ENCODE results near the gene CREB3L1.
A peak's percentile ranks its signal among the peaks of the same experiment; 100 is the strongest.

Gene CREB3L1

DNA sequence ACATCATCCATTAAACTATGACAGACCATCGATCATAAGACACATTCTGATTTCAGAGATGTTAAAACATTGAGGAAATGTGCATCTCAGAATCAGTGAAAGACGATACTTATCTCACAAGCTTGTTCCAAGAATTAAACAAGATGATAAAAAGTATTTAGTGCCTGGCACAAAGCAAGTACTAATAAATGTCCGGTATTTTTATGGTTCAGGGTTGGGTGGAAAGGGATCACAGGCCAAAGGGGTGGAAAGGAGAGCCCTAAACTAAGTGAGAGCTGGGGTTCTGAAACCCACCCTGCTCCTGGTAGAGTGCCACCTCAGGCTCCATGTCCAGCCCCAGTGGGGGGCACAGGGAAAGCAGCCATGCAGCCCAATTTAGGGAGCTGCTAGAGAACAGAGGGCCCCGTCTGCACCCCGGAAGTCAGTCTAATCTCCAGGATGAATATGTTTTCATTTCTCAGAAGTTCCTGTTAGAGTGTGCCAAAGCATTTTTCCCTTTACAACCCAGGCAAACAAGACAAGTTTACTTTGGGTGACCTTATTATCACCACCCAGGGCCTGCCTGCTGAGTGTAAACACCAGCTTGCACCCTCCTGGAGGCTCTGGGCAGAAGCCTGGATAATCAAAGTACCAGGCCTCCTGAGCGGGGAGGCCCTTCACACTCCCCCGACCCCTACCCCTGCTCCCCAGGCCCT is 3.8 kb upstream of the CREB3L1 start:
- no peak for DNase-seq

DNA sequence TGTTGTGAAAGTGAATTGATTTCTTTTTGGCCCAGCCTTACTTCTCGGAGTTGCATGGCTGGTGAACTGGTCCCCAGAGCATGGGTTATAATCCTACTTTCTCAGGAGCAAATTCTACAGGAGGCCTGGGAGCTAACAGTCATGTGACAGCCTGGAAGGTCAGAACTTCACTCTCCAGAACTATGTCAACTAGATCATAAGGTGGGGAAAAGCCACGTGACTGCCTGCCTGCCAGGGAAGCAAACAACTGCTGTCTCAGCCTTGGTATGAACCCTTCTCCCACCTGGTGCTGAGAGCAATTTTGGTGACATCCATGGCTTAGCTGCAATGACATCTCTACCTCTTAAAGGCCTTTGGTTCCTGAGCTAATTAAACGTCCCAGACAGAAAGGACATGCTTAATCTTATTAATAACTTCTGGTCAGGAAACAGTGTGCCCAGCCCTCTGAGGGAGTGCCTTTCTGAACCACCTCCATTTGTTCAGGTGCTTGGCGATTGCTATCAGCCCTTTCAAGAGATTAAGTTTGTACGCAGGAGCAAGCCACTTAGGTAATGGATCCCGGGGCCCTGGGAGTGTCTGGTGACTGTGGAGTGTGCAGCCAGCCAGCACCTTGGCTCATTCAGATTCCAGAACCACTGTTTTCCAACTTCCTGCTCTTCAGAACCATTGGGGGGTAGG is 1.4 kb upstream of the CREB3L1 start:
- no peak for DNase-seq

DNA sequence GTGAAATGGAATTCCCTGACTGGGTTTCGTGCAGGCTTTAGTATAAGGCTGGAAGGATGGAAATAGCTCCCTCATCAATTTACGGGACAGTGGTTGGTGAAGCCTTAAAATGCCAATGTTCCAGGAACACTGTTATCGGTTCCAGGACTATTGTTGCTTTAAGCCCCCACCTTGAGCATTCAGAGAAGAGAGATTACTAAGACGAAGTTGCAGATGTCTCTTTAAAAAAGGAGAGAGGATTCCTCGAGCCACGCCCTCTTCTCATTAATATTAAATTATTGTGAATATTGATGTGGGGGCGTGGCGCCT is 195 bp upstream of the CREB3L1 start:
- DNase-seq, result peak; percentile 36

DNA sequence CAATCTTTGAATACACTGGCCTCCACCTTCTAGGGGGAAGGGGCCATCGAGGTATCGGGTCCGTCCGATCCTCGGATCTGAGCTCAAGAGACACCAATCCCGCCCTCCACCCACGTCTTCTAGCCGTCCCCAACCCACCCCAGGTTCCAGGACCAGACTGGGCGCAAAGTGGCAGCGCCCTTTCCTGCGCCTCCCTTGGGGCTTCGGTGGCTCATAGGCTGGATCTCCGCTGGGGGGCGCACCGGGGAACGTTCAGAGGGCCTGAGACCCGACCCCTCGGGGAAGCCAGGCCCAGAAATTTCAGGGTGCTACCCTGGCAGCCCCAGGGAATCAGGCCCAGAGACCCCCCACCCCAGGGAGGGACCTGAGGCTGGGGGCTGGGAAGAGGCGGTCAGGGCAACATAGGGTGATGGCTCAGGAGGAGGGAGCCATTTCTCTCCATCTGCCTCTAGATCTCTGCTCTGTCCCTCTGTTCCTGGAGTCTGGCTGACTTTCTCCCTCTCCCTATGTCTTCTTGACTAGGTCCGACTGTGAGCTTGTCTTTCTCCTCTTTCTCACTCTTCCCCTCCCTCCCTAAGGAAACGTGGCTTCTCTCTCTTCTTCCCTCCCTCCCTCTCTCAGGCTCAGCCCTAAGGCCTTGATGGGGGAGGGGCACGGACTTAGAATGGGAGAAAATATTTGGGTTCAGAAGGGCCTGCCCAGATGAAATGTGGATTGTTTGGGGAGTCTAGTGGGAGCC is 1.1 kb downstream of the CREB3L1 start:
- no peak for DNase-seq

DNA sequence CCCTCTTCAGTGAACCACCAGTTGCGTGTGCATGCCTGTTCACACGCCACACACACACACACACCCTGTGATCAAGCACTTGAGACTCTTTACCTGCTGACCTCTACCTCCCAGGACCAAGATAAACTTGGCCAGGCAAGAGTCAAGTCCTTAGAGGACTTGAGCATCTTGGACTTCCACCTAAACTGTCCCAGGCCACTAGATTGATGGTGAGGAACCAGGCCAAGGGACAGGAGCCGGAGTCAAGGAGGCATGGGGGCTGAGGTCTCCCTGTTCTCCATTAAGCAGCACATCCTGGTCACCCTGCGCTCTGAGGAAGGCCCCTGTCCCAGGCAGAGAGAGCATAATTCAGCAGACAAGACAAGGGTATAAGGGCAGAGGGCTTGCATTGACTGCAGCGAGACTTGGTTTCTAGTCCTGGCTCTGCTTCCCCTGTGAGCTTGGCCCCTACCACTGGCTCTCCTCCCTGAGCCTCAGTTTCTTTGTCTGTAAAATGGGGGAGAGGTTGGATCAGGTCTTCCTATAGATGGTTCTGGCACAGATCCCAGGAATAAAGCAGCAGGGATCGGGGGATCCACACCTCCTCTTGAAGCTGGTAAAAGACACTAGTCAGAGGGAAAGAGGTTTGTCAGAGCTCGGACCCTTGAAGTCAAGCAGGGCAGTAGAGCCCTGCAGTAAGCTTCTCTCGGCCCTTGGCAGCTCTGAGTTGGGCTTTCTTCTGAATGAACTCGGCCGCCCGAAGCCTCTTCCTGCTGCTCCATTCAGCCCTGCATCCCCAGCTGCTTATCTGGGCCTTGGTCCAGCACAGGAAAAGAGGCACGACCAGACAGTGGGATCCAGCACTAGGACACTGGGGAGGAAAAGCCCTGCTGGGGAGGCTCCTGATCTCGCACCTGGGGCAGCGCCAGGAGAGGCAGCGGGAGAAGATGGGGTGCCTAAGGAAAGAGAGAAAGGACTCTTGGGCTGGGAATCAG is 2.0 kb downstream of the CREB3L1 start:
- no peak for DNase-seq

DNA sequence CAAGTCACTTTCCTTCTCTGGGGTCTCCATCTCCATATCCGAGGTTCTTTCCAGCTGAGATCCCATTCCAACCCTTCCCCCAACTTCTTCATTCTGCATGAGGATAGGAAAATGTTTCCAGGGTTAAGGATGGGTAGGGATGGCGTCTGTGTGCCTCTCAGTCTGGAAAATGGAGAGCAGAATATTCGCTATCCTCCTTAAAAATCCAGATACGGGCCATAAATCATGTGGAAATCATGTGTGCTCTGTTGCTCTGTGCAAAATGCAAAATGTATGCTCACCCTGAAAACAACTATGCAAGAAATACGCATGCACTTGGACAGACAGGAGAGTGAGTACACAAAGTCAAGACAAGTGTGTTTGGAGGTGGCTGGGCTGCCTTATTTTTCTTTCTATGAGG is 3.2 kb downstream of the CREB3L1 start:
- DNase-seq, result no peak

DNA sequence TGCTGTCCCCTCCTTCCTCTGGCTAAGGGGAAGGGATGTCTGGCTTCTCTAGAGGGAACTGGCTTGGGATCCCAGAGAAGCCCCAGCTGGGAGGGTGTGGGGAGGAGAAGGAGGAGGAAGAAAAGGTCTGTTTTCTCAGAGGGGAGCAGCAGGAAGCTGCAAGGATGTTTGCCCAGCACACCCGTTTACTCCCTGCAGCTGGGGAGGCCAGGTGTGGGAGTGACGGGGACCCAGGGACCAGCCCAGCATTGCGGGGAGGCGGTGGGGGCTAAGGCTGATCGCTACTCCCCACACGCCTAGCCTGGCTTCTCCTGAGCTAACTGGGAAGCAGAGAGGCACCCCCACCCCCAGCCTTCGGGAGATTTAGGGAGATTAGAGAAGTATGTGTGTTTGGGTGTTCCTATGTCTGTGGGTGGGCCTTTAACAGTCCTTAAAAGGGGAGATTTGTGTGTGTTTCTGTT is 3.9 kb downstream of the CREB3L1 start:
- no peak for DNase-seq

DNA sequence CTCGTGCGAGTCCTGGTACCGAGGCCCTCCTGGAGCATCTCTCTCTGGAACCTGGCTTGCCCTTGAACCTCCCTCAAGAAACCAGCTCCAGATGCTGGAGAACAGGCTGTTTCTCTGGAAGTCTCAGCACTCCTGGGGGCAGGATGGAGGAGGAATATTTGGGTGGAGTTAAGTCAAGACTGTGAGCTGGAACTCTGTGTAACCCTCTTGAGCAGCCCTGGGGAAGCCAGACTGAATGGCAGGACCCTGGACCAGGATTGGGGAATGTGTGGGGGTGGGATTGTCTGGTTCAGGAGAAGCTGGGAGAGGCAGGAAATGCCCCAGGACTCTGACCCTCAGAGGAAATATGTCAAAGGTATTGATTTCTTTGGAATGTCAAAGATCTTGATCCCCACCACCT is 7.7 kb downstream of the CREB3L1 start:
- no peak for DNase-seq

DNA sequence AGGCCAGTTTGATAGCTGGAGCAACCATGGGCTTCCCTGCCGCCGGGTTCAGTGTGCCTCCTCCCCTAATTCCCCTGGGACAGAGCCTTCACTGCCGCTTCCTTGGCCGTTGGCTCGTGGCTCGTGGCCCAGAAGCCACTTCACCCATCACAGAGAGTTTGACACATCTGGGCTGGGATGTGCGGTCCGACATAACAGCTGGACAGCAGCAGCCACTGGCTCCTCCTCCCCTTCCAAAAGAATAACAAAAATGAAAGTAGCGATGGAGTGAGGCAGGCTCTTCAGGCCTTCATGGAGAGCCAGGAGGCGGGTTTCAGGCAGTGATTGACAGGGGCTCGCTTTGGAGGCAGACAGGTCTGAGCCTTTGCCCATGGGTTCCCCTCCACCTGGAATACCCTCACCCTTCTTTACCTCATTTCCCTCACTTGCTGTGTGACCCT is 8.2 kb downstream of the CREB3L1 start:
- no peak for DNase-seq

DNA sequence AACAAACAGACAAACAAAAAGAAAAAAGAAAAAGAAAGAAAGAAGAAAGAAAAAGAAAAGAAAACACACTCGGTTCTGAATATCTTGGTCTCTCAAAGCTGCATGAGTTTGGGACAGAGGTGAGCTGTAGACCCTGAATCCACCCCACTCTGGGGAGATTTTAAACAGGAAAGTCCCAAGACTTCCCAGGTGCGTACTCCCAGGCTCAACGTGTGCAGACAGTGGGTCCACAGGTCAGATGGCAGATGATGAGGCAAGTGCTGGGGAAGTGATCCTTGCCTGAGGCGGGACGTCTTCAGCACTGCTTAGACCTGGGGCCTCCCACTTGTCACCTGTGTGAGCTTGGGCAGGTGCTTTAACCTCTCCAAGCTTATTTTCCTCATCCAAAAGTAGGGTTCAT is 9.3 kb downstream of the CREB3L1 start:
- no peak for DNase-seq

DNA sequence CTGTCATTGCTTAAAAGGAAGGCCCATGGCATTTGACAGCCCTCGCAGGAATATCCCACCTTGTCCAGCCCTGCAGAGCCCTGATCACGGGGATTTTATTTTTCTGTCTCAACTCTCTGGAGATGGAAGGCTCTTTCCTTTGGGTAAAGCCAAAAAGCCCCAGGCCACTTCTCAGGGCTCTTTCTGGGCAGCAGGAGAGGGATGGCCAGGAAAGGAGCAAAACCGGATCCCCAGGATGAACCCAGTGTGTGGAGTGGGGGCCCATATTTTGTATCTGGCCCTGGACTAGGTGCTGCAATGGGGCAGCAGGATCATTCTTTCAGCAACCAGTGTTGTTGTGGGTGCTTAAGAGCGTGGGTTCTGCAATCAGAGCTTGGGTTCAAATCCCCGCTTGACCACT is 11.0 kb downstream of the CREB3L1 start:
- DNase-seq, result no peak

DNA sequence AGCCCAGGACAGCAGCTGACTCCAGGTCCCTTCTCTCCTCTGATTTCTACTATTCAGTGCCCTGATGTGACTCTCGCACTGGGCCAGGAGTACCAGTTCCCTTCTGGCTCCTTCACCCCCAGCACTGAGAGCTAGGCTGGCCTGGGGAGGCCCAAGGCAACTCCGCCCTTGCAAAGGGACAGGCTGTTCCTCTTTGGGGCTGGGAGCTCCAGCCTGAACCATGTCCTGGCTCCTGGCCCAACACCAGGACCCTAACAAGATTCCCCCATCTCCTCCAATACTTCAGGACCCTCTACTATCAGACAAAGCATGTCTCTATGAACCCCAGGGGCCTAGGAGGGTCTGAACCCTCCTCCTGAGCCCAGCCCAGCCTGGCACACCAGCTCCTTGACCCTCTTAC is 12.5 kb downstream of the CREB3L1 start:
- DNase-seq, result no peak

DNA sequence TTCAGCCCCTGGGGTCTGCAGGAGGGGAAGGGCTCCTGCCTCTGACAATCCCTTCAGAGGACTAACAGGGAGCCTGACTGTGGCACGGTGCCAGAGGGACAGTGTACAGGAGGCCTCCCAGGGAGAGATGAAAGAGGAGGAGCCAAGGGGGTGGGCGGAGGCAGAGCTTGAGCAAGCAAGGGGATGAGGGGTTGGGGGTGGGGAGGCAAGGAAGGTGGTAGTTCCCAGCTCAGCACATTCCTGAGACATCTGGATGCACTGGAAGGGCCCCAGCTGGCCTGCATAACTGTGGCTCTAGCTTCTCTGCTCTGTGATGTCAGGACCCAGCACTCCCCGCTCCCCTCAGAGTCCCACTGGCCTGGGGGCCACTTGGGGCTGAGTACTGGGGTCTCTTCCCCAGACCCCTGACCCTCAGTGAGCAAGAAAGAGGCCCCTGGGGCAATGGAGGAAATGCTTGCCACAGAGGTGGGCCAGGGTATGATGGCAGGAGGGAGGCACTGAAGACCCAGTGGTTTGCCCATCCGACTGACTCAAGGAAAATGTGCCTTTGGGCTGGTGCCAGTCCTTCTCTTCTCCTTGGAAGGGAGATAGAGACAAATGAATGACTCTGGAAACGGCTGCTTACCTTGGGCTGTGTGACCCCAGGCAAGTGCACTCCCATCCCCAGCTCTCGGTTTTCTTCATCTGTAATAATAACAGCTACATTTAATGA is 13.3 kb downstream of the CREB3L1 start:
- DNase-seq, result peak; percentile 86

DNA sequence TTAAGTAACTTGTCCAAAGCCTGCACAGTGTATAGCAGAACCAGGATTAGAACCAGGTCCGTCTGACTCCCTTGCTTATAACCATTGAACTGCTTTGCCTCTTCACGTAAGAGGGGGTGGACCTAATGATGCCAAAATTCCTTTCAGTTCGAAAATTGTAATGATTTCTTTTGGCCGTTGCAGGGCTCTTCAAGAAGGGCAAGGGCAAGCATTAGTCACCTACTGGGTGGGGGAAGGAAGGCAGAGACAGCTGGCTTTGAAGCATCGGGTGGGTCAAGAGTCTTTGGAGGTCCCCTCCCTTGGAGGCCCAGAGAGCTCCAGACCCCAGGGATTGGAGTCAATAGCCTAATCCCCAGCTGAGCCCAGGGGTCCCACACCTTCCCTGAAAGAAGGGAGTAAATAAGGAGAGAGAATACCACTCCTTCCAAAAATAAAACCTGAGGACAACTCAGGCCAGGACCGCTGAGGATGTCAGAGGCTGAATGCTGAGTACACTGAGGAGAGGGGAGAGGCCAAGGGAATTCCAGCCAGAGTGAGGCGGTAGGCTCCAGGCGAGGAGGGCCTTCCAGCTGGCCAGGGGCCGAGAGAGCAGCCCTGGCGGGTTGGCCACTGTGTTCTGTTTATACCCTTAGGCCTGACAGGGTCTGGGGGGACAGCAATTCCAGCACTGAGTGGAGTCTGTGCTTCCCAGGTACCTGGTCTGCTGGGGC is 14.1 kb downstream of the CREB3L1 start:
- DNase-seq, result no peak

DNA sequence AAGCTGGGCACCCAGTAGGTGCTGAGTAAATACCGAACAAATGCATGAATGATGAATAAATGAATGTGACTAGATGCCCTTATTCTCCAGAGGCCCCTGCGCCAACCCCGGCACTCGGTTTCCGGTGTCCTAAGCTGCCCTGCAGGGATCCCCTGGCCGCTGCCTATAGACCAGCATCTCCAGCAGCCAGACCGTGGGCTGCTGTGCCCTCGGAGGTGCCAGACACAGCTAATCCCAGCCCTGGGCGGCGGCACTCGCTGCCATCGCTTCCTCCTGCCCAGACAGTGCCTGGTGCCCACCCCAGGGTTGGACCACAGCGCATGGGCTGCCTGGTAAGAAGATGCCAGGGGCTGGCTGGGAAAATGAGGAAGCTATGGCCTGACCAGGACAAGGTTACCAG is 15.6 kb downstream of the CREB3L1 start:
- no peak for DNase-seq

DNA sequence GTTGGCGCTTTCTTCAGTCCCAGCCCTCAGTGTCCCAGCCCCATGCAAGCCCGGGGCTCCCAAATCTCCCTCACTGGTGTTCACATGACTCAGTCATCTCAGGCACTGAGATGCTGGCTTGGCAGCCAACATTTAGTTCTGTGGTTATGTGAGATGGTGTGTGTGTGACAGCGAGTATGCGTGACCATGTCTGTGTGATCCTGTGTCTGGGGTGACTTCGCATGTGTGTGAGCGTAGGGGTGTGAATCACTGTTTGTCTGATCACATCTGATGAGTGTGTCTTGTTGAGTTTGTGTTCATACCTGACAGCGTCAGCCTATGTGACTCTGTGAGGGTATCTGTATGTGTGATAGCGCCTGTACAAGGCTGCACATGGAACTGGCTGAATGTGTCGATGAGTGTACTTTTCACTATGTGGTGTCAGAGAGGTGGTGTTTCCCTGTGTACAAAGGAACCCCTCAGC is 16.2 kb downstream of the CREB3L1 start:
- DNase-seq, result peak; percentile 26

DNA sequence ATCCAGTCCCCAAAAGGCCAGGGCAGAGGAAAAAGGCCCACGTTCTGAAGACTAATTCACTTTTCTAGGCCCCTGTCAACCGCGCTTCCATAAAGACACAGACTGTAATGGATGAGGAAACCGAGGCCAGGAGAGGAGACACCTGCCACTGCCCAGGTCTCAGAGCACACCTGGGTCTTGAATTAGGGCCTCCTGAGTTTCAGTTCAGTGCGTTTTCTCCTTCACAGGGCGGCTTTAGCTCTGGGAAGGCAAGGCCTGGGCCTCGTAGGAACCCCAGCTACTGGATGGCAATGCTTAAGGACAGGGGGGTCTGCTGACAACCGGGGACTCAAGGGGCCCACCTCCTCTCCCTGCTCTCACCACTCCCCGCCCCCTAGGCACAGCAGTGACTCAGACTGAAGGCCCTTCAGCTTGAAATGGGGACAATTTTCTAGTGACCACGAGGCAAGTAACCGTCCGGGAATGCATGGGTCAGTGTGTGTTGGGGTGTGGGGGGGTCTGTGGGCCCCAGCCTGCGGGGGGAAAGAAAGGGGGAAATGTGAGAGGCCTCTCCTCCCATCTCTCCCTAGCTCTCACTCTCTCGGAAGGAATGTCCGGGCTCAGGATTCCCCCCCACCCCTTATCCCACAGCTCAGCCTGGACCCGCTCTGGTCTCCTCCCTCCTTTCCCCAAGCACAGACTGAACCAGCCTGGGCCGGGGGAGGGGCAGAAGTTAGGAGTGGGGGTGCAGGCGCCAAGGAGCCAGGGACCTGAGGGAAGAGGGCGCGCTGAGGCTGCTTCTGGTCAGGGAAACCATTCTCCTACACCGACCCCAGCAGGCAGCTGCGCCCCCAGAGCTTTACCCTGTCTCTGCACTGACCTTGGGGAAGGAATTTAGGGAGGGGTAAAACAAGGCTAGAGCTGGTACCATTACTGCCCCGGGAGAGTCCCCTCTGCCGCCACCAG is 17.2 kb downstream of the CREB3L1 start:
- no peak for DNase-seq

DNA sequence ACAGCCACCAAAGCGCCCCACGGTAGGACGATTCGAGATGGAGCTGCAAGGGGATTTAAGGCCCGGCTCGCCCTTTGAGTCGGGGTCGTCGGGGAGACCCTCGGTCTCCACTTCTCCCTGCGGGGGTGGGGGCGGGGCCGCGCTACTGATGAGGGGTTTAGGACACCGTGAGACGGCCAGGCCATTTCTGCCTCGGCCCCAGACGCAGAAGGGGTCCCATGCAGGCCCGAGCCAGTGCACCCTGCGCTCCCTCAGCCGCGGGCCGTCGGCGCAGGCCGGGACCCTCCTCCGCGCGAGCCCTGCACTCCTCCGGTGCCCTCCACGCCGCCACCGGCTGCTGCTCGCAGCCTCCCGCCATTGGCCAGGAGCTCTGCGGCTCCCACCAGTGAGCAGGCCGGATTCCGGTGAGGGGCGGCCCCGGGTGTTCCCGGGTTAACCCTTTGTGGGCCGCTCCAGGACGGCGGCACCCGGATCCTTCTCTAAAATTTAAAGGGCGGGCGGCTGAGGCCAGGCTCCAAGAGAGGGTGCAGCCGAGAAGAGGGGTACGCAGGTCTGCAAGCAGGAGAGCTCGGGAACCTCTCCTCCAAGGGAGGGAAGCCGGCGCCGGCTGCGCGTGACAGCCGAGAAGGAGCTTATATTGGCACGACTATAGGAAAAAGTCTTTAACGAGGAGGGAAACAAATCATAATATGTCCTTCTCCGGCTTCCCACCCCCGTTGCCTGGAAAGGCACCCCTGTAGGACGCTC is 18.0 kb downstream of the CREB3L1 start:
- peak; percentile 47 for DNase-seq

DNA sequence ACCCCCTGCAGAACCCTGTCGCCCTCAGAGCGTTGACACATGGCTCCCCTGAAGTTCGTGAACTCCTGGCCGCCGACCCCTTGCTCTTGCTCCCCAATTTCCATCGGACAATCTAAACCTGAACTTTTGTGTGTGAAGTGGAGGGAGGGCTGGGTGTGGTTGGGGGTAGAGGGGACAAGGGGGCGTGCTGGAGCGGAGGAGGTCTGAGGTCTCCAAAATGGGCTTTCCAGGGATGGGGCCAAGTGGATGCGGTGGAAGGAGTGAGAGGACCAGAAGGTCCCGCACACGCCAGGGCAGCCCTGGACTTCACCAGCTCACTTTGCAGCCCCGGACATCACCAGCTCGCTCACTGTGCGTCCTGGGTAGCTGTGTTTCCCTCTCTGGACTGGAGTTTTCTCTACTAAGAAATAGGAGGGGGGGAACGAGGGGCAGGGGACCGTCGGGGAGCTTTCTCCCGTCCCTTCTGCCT is 18.6 kb downstream of the CREB3L1 start:
- DNase-seq, result no peak
